ENCODE data around the gene ITGA7. TPM values are rescaled to one million over a fixed set of nuclear protein-coding genes. Genes with fewer than 3 reads are reported as not detected.

ITGA7 gene
- total and polyA plus RNA-seq, 2 of the 8 experiments (the other 6 are each of a cell fraction or from before 2014, with no cell fraction given), result 57.6 to 86.1 TPM

DNA sequence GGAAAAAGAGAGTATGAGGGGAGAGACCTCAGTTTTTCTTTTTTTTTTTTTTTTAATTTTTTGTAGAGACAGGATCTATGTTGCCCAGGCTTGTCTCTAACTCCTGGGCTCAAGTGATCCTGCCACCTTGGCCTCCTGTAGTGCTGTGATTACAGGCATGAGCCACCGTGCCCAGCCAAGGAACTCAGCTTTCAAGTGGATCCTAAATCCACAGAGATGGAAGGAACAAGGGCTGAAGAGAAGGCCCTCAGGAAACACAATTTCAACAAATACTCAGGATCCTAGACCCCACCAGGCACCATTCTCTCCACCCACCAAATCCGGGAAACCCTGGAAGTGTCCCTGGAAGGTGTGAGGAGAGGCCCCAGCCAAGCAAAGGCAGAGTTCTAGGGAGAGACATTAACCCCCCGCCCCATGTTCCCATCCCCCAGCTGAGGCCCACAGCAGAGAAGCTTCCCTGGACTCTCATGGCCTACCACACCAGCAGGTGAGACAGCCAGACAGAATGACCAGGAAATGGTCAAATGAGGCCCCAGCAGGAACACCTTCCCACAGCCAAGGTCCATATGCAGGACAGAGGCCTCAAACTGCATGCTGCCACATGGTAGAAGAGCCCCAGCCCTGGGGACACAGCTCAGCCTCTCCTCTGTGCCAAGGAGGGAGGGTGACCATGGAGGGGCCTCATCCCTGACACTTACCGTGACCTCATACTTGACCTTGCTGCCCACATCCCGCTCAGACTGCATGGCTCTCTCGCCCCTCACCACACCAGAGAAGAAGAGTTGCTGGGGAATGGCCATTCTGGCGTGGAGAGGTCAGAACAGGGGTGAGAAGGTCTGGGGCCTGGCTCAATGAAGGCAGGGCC lies 14.1 kb downstream of the ITGA7 start:
- TF ChIP-seq SP4 (IDR thresholded peaks at IDR 0.05; ENCODE audit: low read length), result no peak
- Histone ChIP-seq H3K23me2 (ENCODE audit: low read depth, low read length) (no peaks in the 10 kb centered on the region), H3K9me3 (ENCODE audit: insufficient read depth in 2 of 2, low read depth in 1 of 2, low read length in 1 of 2) (no peaks in the 10 kb centered on the region), H2AFZ (ENCODE audit: low read length) (no peak overlapping the region), H3K79me2 (ENCODE audit: control insufficient read depth in 1 of 2, insufficient read depth in 2 of 2, low read length in 2 of 2) (no peaks in the 10 kb centered on the region), H3K14ac (ENCODE audit: insufficient read length) (no peak overlapping the region), H2BK20ac (ENCODE audit: low read length) (no peak overlapping the region), H3K56ac (replicated peaks; ENCODE audit: insufficient read length, low read depth, low read length) (no peak overlapping the region), H4K20me1 (replicated peaks in 1 of 2; ENCODE audit: control insufficient read depth in 1 of 2, insufficient read depth in 2 of 2, low read length in 2 of 2) (peaks cover 0 to 2% of the 10 kb centered on the region in 2 experiments), H4K5ac (ENCODE audit: insufficient read length, low read depth, low read length) (no peak overlapping the region), H3K36me3 (ENCODE audit: control insufficient read depth in 2 of 4, insufficient read depth in 4 of 4, low read length in 3 of 4) (peaks cover 7 to 49% (median 14%) of the 10 kb centered on the region in 4 experiments; a peak in 7 of 8 replicates), H3K18ac (ENCODE audit: extremely low read depth, low read length) (no peak overlapping the region), H3K4ac (replicated peaks; ENCODE audit: insufficient read length, low read depth, low read length) (no peak overlapping the region), H4K91ac (replicated peaks; ENCODE audit: insufficient read length, low read length) (no peak overlapping the region), H3K27me3 (replicated peaks in 1 of 4; ENCODE audit: control insufficient read depth in 3 of 4, extremely low read depth in 1 of 4, insufficient read depth in 3 of 4, low read length in 3 of 4) (no peaks in the 10 kb centered on the region), H3K4me3 (ENCODE audit: extremely low read depth in 1 of 4, insufficient read depth in 2 of 4, low read depth in 3 of 4, low read length in 4 of 4) (no peak overlapping the region), H3K4me2 (ENCODE audit: insufficient read depth in 1 of 2, low read depth in 2 of 2, low read length in 2 of 2) (no peak overlapping the region), H2BK15ac (ENCODE audit: low read length) (no peak overlapping the region), H3K4me1 (replicated peaks in 1 of 4; ENCODE audit: control insufficient read depth in 3 of 4, insufficient read depth in 4 of 4, low read length in 3 of 4) (no peaks in the 10 kb centered on the region), H2BK5ac (ENCODE audit: low read depth, low read length) (no peak overlapping the region), H3K27ac (ENCODE audit: low read depth, low read length) (no peak overlapping the region), H2AK5ac (ENCODE audit: low read depth, low read length) (no peak overlapping the region), H2BK12ac (ENCODE audit: low read depth, low read length) (no peak overlapping the region), H3K79me1 (ENCODE audit: low read depth, low read length) (no peaks in the 10 kb centered on the region; the same call in 1 of the 2 replicates), H2BK120ac (replicated peaks; ENCODE audit: low read depth, low read length) (no peak overlapping the region), H3K23ac (ENCODE audit: insufficient read length) (no peak overlapping the region), H4K8ac (ENCODE audit: extremely low read depth, insufficient read depth, low read length) (no peak overlapping the region; the same call in 1 of the 2 replicates), H3K9ac (replicated peaks in 1 of 4; ENCODE audit: extremely low read depth in 1 of 4, low read depth in 3 of 4, low read length in 3 of 4) (no peak overlapping the region)
- ChIA-PET CTCF (ENCODE audit: partially characterized antibody) (interaction anchor here (0.6 to 5.9 kb wide), 5 partner anchors 10 to 48 kb away, joined by 4 to 36 read pairs (median 5); partner anchors contain the start of gene ITGA7), POLR2A (ENCODE audit: partially characterized antibody) (interaction anchor here (0.8 to 1.3 kb wide), 5 partner anchors 9 to 313 kb away, joined by 3 to 4 read pairs (median 3); a partner anchor contains a TSS)
- 94% methylated on average over 6 of the region's 7 CpGs; no CpG with 5 or more reads in 1 of the 2 experiments for WGBS, 2 experiments (ENCODE audit: extremely low coverage in 1 of 2, insufficient coverage in 1 of 2, insufficient read length in 1 of 2, insufficient replicate concordance in 2 of 2, low coverage in 1 of 2, low lambda C conversion rate in 2 of 2, missing lambda C conversion rate in 1 of 2)
- FAIRE-seq (no peak), DNase-seq (ENCODE audit: low read depth in 1 of 2, low spot score in 2 of 2) (no peak)
